Prostate gland (tissue), 2 donors: Measurements from ENCODE around the gene BBS2. TPM values are rescaled to one million over a fixed set of nuclear protein-coding genes. Genes with fewer than 3 reads are reported as not detected.

ENCODE experiments used
- DNase-seq: peaks from one replicate; pipeline ENCODE4 v3.0.0-alpha.2; 2019; ENCODE audit warnings: low spot score
- H3K27ac ChIP-seq, 2 donors: fragments of 200-600 bp; sonication (generic); 2 replicates each; pipeline ENCODE4 v1.5.1; 2017 to 2019
- H3K27me3 ChIP-seq: fragments of 200-600 bp; sonication (generic); replicated peaks from 2 replicates; pipeline ENCODE4 v1.5.1; 2019; ENCODE audit not compliant: insufficient read depth
- H3K36me3 ChIP-seq, 2 donors: fragments of 200-600 bp; sonication (generic); 1 replicate in 1 of 2; 2 replicates in 1 of 2; pipeline versions ENCODE4 v1.5.1 to v1.8.1; 2017 to 2019
- H3K4me1 ChIP-seq: fragments of 200-600 bp; sonication (generic); replicated peaks from 2 replicates; pipeline ENCODE4 v1.5.1; 2019
- H3K4me3 ChIP-seq, 2 donors: fragments of 200-600 bp; sonication (generic); 2 replicates each; pipeline ENCODE4 v1.5.1; 2017 to 2019
- H3K9me3 ChIP-seq: fragments of 200-600 bp; sonication (generic); 2 replicates; pipeline ENCODE4 v1.5.1; 2017
- POLR2A ChIP-seq: fragments of 450-650 bp; IDR thresholded peaks from one replicate; pipeline ENCODE4 v1.6.1; 2016; ENCODE audit warnings: antibody characterized with exemption, mild to moderate bottlenecking
- POLR2AphosphoS5 ChIP-seq: sonication (generic); formaldehyde crosslinking; IDR thresholded peaks from one replicate; pipeline ENCODE4 v1.6.1; 2017; ENCODE audit warnings: antibody characterized with exemption
- WGBS: methylation state at CpG from one replicate; pipeline ENCODE4 v1.1.5; 2018; 5-methylcytosine and 5-hydroxymethylcytosine counted together
- intact Hi-C: fragments of 100-400 bp; cut with DNase I; formaldehyde crosslinking; loops from one replicate; pipeline ENCODE4 v1.14.2; 2022
- total RNA-seq, 2 donors: library from RNA; depleted of rRNA; stranded (reverse); fragments of >200 nt; gene quantifications; one replicate each; pipeline ENCODE4 v1.1.0, GENCODE V29; 2016
- TF ChIP-seq, protein P1 (sequence below), 4 experiments: fragments of 200-600 bp in 2 of 4; fragments of 450-650 bp in 2 of 4; sonication (generic) in 2 of 4; IDR thresholded peaks; 1 replicate in 3 of 4; 2 replicates in 1 of 4; pipeline ENCODE4 v1.5.1; 2016 to 2019; ENCODE audit warnings: antibody characterized with exemption in 4 of 4, mild to moderate bottlenecking in 2 of 4, moderate library complexity in 2 of 4

BBS2 gene
- total RNA-seq, 2 donors from 2014 or later: 68.9 to 70.5 TPM

DNA sequence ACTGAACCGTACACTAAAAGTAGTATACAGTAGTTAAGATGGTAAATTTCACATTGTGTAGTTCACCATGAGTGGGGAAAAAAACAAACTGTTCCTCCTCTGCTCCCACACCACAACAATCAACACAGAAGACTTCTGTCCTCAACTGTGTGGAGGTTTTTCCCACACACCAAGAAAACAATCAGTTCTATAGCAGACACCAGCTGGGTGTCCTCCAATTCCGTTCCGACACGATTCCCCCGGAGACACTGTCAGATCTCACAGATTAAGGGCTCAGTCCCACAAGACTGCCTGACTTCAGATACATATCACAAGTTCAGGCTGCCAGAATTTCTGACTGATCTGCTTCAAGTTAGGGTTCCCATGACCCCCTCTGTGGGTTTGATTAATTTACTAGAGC, 31.8 kb downstream of the BBS2 start:
- no peaks in the 10 kb centered on the region for H3K4me1 ChIP-seq
- TF ChIP-seq, protein P1, sequence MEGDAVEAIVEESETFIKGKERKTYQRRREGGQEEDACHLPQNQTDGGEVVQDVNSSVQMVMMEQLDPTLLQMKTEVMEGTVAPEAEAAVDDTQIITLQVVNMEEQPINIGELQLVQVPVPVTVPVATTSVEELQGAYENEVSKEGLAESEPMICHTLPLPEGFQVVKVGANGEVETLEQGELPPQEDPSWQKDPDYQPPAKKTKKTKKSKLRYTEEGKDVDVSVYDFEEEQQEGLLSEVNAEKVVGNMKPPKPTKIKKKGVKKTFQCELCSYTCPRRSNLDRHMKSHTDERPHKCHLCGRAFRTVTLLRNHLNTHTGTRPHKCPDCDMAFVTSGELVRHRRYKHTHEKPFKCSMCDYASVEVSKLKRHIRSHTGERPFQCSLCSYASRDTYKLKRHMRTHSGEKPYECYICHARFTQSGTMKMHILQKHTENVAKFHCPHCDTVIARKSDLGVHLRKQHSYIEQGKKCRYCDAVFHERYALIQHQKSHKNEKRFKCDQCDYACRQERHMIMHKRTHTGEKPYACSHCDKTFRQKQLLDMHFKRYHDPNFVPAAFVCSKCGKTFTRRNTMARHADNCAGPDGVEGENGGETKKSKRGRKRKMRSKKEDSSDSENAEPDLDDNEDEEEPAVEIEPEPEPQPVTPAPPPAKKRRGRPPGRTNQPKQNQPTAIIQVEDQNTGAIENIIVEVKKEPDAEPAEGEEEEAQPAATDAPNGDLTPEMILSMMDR (IDR thresholded peaks at IDR 0.05): no peak
- TF ChIP-seq POLR2A: no peak
- no peak for TF ChIP-seq POLR2AphosphoS5
- no peak overlapping the region for H3K27ac ChIP-seq
- no peak overlapping the region for H3K4me3 ChIP-seq
- intact Hi-C loops: no loop called here
- no peaks in the 10 kb centered on the region for H3K36me3 ChIP-seq
- 41% methylated on average over 5 of the region's 5 CpGs for WGBS
- H3K27me3 ChIP-seq: no peaks in the 10 kb centered on the region
- no peak for DNase-seq
- no peaks in the 10 kb centered on the region for H3K9me3 ChIP-seq

DNA sequence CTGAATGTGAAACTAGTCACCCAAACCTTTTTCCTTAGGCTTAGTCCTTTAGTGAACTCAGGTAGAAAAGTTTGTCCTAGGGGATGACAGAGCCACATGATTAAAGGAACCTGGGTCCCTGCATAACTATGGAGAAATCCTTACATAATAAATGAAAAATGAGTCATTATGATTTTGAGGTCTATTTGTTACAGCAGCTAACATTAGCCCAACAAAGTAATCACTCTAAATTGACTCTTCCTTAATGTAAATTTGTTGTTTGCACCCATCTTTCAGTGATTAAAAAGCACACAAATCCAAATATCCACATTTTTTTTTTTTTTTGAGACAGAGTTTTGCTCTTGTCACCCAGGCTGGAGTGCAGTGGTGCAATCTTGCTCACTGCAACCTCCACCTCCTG, 36.4 kb downstream of the BBS2 start:
- Histone ChIP-seq H3K4me1 (no peaks in the 10 kb centered on the region), H3K9me3 (no peaks in the 10 kb centered on the region), H3K27ac (no peak overlapping the region), H3K4me3 (no peak overlapping the region), H3K27me3 (no peaks in the 10 kb centered on the region), H3K36me3 (no peaks in the 10 kb centered on the region)
- TF ChIP-seq POLR2AphosphoS5: no peak
- TF ChIP-seq POLR2A: no peak
- TF ChIP-seq, protein P1 (IDR thresholded peaks at IDR 0.05): no peak
- no peak for DNase-seq
- intact Hi-C loops: no loop called here

DNA sequence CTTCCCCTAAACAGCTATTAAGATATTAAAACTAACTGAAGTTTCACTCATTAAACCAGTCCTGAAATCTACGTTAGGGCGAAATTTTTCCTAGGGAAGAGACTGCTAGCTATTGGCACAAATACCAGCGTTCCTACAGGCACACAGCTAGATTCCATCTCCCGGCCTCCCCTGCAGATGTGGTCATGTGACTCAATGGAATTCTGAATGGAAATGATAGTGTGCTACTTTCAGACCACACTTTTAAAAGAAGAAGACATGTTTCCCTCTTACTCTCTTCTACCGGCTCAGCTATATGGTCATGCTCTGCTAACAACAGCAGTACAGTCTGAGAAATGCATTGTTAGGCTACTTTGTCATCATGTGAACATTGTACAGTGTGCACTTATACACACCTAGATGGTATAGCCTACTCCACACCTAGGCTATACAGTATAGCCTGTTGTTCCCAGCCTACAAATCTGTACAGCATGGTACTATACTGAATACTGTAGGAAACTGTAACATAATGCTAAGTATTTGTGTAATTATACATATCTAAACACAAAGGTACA, 37.1 kb downstream of the BBS2 start:
- WGBS: 74% methylated on average over 5 of the region's 5 CpGs
- no peak for DNase-seq
- intact Hi-C loops: no loop called here
- H3K27ac ChIP-seq: no peak overlapping the region
- no peaks in the 10 kb centered on the region for H3K36me3 ChIP-seq
- no peaks in the 10 kb centered on the region for H3K4me1 ChIP-seq
- TF ChIP-seq POLR2A (no peak), POLR2AphosphoS5 (no peak)
- TF ChIP-seq, protein P1 (IDR thresholded peaks at IDR 0.05): no peak
- H3K9me3 ChIP-seq: no peaks in the 10 kb centered on the region
- H3K4me3 ChIP-seq: no peak overlapping the region
- H3K27me3 ChIP-seq: no peaks in the 10 kb centered on the region

DNA sequence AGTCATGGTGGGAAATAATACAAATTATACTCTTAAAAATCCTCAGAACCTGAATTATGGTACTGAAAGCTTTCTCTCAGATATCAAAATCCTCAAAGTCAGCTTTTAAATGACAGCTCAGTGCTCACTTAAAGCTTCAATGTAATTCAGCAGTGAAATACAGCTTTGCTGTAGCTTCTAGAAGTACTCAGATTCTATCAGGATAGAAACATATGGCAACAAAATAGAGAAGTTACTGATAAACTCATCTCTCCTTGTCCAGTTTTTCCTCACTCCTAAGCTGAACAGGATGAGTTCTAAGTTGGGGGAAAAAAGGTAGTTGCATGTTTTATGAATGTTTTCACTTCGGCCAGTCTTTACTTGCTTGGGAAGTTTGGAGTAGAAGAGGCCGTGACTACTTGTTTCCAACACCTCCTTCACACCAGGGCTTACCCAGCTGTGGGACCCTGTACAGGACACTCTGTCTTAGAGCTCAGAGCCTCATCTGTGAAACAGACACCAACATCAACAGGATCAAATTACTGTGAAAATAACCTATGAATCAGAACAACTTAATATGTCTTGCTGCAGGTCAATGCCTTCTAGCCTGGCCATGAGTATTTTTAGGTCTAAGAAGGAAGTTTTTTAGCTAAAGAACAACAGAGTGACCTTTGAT, 38.2 kb downstream of the BBS2 start:
- no peak for DNase-seq
- Histone ChIP-seq H3K27ac (no peak overlapping the region), H3K4me1 (no peaks in the 10 kb centered on the region), H3K9me3 (no peaks in the 10 kb centered on the region), H3K36me3 (peaks cover 0 to 2% of the 10 kb centered on the region in 2 donors), H3K4me3 (no peak overlapping the region), H3K27me3 (no peaks in the 10 kb centered on the region)
- intact Hi-C loops: no loop called here
- 53% methylated on average over 2 of the region's 2 CpGs for WGBS
- TF ChIP-seq POLR2A: no peak
- no peak for TF ChIP-seq POLR2AphosphoS5
- TF ChIP-seq, protein P1 (IDR thresholded peaks at IDR 0.05): no peak

DNA sequence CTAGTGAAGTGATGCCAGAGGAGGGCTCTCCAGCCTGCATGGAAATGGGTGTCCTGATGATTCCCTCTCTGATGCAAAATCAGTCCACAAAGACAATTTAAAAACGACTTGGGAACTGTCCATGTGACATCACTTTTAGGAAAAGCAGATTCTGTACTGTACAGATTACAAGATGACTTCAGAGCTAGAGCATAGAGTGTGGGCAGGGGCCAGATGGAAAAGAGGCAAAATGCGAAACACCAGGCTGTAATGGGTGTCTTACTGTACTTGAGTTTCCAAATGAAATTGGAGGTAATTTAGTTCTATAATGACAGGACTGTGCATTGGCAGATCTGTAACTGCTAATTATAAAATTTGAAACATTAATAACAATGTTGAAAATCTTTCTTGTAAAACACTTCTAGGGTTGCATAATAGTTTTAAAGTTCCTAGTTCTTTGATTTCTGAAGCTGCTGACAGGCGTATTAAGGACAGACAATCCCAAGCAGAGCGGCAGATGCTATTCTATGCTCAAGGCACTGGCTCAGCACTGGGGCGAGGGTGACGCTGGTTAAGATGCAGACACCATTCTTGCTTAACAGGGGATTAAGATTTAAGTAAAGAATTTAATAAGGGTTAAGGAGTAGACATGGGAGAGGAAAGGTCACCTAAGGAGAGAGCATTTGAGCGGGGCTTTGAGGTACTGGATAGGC, 38.9 kb downstream of the BBS2 start:
- 80% methylated on average over 7 of the region's 7 CpGs for WGBS
- no peak for DNase-seq
- no peaks in the 10 kb centered on the region for H3K4me1 ChIP-seq
- no peaks in the 10 kb centered on the region for H3K27me3 ChIP-seq
- H3K36me3 ChIP-seq: peaks cover 0 to 5% of the 10 kb centered on the region in 2 donors
- intact Hi-C loops: no loop called here
- H3K4me3 ChIP-seq: no peak overlapping the region
- no peaks in the 10 kb centered on the region for H3K9me3 ChIP-seq
- TF ChIP-seq POLR2AphosphoS5 (no peak), POLR2A (no peak)
- TF ChIP-seq, protein P1 (IDR thresholded peaks at IDR 0.05): no peak
- no peak overlapping the region for H3K27ac ChIP-seq
